ENCODE data around the gene C17orf113.
A peak's percentile ranks its signal among the peaks of the same experiment; 100 is the strongest.

Gene C17orf113

DNA sequence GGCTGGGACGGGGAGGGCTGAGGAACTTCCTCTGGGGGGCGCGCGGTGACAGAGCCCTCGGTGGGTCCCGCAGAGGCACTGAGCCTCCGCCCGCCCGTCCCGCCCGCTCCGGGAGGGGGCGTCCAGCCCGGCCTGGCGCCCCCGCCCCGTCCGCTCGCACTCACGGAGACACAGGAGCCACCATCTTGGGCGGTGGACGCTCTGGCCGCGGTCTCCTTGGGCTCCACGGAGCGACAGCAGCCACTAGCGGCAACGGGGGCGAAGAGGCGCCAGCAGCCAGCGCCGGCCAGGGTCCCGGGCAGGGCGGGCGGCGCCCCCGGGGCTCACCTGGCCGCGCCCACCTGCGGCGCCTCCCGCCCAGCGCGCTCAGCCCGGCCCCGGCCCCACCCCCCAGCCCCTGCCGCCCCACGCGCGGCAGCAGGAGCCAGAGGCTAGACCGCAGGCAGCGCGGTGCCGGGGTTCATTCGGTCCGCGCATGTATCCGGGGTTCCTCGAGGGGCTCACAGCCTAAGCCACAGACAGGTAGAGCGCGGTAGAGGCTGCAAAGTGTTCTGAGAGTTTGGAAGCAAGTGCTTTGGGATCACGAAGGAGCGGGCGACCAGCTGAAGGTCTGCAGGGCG lies at the start of gene C17orf113:
TSS of gene C17orf113 (minus strand) at position 209 of the 620 bp plus-strand sequence. CDS start 7,225 bp downstream, outside the sequence.
- peak; percentile 88 for DNase-seq

DNA sequence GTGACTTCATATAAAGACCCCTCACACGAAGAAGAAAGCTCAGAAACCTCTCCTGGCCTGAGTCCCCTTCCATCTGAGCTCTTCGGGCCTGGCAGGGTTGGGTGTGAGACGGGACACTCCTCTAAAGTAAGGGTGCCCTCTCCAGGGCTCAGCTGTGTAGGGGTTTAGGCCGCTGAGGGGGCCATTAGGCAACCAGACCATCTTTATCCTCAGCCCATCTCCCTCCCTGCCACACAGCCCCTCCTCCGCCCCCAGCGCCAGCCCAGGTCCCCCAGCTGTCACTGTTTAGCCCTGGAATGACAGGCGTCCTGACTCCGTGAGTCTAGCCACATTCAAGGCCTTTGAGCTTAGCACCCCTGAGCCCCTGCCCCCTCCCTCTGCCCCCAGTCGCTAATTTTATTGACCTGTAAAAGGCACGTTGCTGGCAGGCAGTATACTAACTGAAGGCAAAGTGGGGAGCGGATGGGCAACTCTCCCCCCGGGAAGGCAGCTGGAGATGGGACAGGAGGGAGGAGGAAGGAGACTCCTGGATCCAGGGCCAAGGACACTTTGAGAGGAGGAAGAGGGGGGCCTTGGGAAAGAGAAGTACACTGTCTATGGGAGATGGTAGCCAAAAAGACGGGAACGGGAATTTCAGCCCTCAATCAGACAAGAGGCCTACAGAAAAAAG lies 48.5 kb upstream of the C17orf113 start:
- no peak for DNase-seq

DNA sequence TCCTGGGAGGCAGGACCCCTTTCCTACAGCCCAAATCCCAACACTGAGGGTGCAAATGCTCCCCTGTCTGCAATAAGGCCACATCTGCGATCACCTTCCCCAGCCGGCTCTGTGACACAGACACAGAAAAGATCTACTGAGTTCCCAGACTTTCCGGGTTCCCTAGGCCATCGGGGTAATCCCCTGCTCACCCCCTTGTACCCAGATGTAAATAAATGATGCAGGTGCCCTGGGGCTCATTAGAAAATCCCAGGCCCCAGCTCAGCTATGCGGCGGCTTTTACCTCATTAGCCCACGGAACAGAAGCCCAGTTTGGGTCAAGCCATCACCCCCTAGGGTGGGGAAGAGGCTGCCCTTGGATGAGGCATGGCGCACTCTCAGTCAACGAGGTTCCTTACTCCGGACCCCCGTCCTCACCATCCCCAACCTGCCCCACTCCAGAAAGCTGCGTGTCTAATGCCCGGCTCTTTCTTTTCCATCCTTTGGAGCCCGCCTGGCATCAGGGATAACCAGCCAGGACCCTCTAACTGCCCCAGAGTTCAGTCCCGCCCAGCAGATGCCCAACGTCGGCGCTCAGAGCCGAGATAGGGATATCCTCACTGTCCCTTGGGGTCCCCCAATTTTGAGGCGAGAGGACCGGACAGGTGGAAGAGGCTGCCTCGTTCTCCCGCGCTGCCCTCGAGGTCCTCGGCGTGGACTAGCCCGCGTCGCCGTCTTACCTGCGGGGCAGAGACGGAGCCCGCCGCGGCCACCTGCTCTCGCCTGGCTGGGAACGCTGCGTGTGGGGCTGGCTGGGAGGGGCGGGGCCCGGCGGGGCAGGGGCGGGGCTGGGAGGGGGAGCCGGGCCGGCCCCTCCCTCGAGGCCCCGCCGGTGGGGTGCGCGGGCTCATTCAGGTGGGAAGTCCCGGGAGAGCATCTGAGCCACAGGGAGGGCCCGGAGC lies 47.6 kb upstream of the C17orf113 start, which contains the start of gene ZNF385C:
TSS of gene ZNF385C (minus strand) at position 783 of the 941 bp plus-strand sequence. CDS start 35,417 bp downstream, outside the sequence.
- DNase-seq: peak; percentile 78

DNA sequence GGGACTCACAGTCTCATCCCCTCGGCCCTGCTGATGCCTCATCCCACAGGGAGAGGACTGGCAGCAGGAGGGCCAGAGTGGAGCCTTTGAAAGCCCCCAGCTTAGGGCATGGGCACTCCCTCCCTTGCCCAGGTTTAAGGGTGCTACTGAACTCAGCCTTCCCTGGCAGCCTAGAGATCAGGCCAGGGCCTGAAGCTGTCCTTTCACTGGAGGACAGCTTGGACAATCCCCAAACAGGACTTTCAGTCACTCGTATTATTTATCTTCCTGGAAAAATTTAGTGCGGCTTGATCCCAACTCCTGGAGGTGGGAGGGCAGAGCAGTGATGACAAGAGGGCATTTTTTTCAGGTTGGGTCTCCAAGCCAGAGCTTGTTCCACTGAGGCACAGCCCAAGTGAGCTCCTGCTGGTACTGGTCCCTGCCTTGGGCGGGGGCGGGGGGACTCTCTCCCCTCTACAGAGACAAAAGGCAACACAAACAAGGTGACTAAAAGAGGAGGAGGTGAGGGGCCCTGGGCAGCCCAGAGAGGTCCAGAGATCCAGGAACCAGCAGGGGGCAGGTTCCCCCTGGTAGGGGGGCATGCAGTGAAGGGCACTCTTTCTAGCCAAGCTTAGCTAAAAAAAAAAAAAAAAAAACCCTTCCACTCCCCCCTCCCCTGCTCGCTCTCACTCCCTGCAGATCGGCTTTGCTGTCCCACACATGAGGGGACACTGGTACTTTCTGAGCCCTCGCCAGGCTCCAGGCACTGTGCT lies 46.1 kb upstream of the C17orf113 start:
- no peak for DNase-seq

DNA sequence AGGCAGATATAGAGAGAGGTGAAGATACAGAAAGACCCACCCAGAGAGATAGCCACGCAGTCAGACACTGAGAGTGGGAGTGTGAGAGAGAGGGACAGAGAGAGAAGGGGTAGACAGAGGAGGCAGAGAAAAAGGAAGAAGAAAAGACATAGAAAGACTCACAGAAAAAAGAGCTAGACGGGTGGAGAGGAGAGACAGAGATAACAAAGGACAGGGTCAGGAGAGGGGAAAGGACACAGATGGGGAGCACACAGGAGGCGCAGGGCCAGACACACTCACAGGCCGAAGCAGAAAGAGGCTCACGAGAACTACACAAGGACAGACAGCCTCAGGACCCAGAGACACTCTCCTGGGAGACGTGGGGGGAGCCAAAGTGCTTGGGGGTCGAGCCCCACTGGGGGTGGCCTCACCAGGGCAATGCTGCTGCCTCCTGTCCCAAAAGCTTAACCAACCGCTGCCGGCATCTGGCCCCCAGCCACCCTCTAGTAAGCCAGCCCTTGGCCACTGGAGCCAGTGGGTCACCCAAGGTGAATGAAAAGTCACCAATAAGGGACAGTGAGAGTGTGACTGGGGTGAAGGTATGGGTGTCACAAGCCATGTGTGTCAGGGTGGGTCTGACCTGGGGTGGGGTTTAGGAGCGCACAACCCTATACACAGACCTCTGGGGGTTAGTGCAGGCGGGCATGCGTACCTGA lies 44.1 kb upstream of the C17orf113 start:
- DNase-seq: peak; percentile 54

DNA sequence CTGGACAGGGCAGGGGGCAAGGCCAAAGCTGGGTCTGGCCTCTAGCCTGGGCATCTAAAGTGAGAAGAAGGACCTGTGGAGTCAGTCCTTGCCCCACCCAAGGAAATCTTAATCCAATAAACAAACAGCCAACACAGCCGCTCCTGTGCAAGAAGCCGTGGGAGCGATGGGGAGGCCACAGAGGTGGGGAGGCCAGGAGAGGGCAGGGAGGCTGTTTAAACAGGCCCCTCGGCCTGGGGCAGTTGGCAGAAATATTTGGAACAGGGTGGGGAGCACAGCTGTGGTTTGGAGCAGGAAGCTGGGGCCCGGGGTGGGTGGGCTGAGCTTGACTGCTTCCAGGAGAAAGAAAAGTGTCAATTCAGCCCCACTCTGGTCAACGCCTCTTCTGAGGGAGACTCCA lies 42.5 kb upstream of the C17orf113 start:
- peak; percentile 49 for DNase-seq

DNA sequence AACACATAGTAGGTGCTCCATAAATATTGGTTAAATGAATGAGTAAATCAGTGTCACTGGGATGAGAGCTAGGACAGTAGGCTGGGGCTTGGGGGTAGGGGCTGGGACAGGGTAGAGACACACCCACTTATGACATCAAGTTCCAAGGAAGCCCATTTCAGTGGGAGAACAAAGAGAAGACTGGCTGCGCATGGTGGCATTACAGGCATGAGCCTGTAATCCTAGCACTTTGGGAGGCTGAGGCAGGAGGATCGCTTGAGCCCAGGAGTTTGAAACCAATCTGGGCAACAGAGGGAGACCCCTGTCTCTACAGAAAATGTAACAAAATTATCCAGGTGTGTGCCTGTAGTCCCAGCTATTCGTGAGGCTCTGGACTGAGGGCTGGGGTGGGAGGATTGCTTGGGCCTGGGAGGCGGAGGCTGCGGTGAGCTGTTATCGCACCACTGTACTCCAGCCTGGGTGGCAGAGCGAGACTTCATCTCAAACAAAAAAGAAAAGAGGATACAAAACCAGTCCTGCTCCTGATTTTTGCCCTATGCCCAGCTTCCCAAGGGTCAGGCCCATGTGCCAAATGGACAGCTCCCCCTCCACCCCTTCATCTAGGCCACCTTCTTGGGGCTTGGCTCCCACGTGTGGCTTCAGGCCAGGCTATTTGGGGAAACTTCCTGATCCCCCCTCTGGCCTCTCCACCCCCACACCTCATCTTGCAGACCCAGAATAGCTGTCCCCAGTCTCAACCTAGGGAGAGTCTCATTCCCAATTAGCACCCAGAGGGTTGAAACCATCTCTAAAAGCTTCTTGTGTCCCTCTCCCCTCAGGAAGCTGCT lies 40.8 kb upstream of the C17orf113 start:
- DNase-seq: peak; percentile 52

DNA sequence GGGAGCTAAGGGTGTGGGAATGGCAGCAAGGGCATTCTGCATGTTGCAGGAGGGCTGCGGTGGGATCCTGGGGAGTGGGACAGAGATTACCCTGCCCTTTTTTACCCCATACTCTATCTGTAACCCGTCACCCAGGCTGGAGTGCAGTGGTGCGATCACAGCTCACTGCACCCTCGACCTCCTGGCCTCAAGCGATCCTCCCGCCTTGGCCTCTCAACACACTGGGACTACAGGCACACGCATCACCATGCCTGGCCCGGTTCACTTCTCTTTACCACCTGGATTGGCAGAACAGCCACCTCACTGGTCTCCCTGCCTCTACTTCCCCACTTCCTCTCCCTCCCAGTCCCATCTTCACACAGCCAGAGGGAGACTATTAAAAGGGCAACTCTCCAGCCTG lies 38.3 kb upstream of the C17orf113 start:
- DNase-seq: peak; percentile 47

DNA sequence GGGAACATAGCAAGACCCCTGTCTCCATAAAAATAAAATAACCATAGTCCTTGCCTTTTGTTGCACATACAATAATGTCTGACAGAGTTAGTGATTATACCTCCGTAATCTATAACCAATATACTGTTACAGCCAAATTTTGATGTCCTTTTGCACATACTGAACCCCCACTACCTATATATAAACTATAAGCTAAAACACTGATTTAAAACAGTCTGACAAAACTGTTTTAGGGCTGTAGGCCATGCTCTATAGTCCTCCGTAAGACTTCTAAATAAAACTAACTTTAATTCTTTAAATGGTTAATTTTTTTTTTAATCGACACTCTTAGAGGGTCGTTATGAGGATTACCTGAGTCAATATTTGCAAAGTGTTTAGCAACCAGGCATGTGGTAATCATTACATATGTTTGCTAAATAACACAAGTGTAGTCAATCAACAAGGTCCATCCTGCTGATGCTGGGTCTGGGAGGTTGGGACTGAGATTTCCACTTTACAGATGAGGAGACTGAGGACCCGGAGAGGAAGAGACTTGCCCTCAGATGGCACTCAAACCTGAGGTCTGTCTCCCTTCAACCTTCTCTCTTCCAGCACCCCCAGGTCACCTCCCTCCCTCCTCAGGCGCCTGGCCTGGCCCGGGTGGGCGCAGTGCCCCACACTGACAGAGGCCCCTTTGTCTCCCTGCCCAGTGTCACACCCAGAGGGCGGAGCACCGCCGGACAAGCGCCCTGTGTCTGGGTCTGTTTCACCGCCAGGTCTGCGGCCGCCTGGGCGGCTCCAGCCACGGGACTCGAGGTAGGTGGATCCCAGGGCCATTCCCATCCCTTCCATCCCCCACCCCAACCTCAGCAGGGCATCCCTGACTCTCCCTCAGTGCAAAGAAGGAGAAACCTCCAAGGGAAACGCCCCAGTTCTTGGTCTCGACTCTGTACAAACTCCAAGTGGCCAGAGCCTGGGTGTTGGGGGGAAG lies 37.6 kb upstream of the C17orf113 start:
- peak; percentile 80 for DNase-seq

DNA sequence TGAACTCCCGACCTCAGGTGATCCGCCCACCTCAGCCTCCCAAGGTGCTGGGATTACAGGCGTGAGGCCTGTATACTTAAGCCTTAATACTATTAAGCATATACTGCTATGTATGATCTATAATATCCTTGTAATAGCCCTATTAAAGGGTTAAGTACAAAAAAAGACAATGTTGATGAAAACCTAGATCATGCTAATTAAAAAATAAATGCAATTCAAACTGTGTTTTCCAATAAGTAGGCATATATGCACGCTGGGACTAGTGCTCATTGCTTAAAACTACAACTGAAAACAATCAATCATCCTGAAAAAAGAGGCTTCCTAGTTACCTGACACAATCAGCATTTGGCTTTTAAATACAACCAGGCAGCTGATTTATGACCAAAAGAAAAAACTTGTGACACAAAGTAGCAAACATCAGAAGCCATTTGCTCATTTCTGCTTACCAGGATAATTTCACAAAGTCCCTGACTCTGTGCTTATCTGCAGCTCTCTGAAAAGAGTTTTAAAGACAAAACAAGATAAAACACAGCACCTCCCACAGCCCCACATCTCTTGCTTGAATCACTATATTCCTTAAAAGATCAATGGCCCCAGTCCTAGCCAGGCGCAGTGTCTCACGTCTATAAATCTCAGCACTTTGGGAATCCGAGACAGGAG lies 36.8 kb upstream of the C17orf113 start:
- peak; percentile 53 for DNase-seq

DNA sequence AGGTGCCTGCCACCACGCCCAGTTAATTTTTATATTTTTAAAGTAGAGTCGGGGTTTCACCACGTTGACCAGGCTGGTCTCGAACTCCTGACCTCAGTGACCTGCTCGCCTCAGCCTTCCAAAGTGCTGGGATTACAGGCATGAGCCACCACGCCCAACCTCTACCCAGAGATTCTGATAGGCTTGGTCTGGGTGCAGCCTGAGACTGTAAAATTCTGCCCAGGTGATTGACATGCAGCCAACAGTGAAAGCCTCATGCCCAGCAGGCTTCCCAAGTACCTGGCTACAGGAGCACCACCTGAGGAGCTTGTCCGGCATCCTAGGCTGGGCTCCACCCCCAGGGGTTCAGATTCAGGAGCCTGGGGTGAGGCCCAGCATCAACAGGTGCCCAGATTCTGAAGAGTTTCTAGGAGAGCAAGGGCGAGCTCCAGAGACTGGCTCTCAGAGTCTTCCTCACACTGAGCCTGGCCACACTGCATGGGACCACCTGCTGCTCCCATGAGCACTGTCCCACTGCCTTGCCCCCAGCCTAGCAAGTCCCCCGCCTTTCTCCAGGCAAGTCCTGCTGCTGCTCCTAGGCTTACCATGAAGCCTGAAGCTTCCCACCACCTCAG lies 31.2 kb upstream of the C17orf113 start:
- DNase-seq: peak; percentile 50

DNA sequence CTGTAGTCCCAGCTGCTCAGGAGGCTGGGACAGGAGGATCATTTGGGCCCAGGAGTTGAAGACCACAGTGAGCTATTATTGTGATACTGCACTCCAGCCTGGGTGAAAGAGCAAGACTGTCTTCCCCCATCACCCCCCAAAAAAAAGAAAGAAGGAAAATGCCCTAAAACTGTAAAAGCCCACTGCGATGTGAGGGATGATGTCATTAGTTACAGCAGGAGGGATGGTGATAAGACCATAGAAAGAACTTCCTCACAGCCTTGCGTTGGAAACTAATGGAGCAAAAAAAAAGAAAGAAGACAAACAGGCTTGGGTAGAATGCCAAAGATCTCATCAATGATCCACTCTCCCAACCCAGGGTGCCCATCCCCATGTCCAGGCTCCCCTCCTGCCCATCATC lies 29.1 kb upstream of the C17orf113 start:
- no peak for DNase-seq

DNA sequence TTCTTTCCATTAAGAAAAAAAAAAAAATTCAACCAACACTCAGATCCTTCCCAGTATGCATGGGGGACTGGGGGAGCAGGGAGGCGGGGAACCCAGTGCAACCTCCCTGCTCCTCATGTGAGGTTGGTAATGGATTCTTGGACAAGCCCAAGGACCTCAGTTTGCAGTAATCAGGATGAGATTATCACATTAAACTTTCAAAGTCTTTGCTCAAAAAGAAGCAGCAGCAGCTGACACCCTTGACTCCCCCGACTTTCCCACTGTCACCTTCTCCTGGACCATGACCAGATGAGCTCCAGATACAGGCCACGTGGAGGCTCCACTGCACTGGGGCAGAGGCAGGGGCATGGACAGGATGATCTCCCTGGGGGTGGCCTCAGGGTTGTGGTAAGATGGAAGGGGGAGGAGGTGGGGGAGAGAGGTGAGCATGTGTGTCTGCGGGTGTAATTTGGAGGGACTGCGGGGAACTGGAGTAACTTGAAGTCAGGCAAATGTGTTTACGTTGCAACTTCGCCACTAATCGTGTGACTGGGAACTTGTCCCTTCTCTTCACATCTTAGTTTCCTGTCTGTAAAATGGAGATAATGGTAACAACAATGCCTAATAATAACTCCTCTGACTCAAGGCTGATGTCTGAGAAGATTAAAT lies 28.1 kb upstream of the C17orf113 start:
- no peak for DNase-seq

DNA sequence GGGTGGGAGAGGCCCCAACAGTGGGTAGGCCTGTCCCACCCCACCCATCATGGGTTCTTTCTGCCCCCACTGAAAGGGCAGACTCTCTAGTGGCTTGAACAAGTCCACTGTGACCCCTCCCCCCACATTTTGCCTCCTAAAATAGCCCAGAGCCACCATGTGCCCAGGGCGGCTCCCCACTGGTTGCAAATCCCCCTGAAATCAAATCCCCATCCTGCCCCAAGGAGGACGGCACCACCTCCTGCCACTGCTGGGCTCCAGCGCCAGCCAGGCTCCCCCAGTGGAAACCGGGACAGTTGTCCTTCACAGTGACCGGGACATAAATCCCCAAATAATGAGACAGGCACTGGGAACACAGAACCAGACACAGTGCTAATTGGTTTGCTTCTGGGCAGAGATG lies 27.4 kb upstream of the C17orf113 start:
- DNase-seq: no peak

DNA sequence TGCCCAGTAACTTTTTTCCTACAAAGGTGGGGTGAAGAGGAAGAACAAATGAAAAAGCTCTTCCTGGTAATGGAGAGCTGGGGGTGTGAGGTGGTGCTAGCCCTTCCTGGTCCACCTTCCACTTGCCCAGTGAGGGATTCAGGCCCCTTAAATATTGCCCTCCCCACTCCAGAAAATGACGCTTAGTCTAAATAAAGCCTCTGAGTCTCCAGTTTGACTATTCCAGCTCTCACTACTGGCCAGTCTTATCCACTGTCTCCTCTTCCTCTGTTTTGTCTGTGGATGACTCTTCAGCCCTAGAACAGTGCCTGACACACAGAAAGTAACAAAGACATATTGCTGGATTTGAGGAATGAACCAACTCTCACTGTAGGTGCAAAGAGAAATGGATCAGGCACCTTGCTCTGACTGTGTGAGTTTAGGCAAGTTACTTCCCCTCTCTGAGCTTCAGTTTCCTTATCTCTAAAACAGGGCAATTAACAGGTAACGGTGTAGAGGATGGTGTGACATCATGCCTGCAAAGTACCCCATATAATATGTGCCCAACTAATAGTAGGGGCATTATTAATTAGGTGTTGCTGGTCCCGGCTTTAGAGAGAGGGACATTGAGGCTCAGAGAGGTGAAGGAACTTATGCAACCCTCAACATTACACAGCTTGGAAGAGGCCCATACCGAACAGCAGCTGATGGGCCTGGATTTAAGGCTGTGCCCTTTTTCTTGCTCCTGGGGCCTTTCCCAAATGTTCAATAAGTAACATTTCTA lies 26.6 kb upstream of the C17orf113 start:
- DNase-seq: no peak

DNA sequence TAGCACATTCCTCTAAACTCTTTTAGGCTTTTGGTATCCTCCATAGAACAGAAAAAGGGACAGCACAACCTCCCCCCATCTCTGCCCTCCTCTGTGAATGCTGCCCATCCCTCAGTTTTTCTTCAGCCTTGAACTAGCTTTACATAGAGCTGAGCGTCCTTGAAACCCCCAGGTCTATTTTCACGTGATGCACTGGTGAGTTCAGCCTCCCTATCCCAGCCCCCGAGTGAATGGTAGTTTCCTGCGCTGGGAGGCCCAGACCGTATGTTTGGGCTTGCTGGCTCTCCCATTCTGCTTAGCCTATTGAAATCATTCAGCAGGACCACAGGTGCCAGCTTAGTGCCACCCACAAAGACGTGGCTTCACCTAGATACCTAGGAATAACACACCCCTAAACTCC lies 25.4 kb upstream of the C17orf113 start:
- no peak for DNase-seq
